GM21515 (cell line): Measurements from ENCODE around the gene GPR62.
A peak's percentile ranks its signal among the peaks of the same experiment; 100 is the strongest.

Experiments
- ATAC-seq: cut with Tn5 transposase; IDR thresholded peaks from one replicate; pipeline ENCODE4 v1.9.1; 2021; ENCODE audit not compliant: unreplicated experiment

The GPR62 gene

GRCh38 chr3:51968883-51969678 lies 13.9 kb downstream of the GPR62 start:
- ATAC-seq = no peak

- ATAC-seq = no peak
Measured at GRCh38 chr3:51969841-51970240, 14.7 kb downstream of the GPR62 start.

- no peak for ATAC-seq
Measured at GRCh38 chr3:51970606-51971300, 15.6 kb downstream of the GPR62 start.

GRCh38 chr3:51971350-51971749 lies 16.2 kb downstream of the GPR62 start:
- no peak for ATAC-seq

- peak; percentile 2 for ATAC-seq
Measured at GRCh38 chr3:51974277-51974962, 19.2 kb downstream of the GPR62 start.

- ATAC-seq = peak; percentile 40
Measured at GRCh38 chr3:51974963-51975851, 20.0 kb downstream of the GPR62 start, which contains the start of gene ABHD14A. Gene ABHD14A, plus strand, starts transcription at chr3:51975064. Its CDS starts 72 bp downstream, at chr3:51975136.

GRCh38 chr3:51975852-51976549 lies 20.8 kb downstream of the GPR62 start:
- no peak for ATAC-seq

GRCh38 chr3:51977446-51978142 lies 22.4 kb downstream of the GPR62 start:
- ATAC-seq = no peak

GRCh38 chr3:51978143-51978502 lies 22.9 kb downstream of the GPR62 start:
- no peak for ATAC-seq

- ATAC-seq = no peak
Measured at GRCh38 chr3:51980253-51980652, 25.1 kb downstream of the GPR62 start.

GRCh38 chr3:51982352-51982837 lies 27.2 kb downstream of the GPR62 start:
- peak; percentile 36 for ATAC-seq

GRCh38 chr3:51982838-51983577 lies 27.8 kb downstream of the GPR62 start, which contains the start of gene ACY1:
Gene ACY1, plus strand, starts transcription at chr3:51983535. Its CDS starts 530 bp downstream, at chr3:51984065.
- ATAC-seq = peak; percentile 69

GRCh38 chr3:51983578-51984268 lies 28.5 kb downstream of the GPR62 start:
- ATAC-seq = no peak

- no peak for ATAC-seq
Measured at GRCh38 chr3:51984269-51984647, 29.1 kb downstream of the GPR62 start.

- ATAC-seq = no peak
Measured at GRCh38 chr3:51985063-51985462, 29.9 kb downstream of the GPR62 start.

GRCh38 chr3:51986010-51986947 lies 31.1 kb downstream of the GPR62 start:
- ATAC-seq = no peak

- ATAC-seq = no peak
Measured at GRCh38 chr3:51987568-51987967, 32.4 kb downstream of the GPR62 start.
